Islet of Langerhans (tissue), 1 donor: Measurements from ENCODE around the gene LCE2C.

Experiments used
- FAIRE-seq: peaks from one replicate; lab custom pipeline; 2011; peaks lifted over from hg19 to GRCh38; lab: Jason Lieb, UNC

Gene LCE2C

DNA sequence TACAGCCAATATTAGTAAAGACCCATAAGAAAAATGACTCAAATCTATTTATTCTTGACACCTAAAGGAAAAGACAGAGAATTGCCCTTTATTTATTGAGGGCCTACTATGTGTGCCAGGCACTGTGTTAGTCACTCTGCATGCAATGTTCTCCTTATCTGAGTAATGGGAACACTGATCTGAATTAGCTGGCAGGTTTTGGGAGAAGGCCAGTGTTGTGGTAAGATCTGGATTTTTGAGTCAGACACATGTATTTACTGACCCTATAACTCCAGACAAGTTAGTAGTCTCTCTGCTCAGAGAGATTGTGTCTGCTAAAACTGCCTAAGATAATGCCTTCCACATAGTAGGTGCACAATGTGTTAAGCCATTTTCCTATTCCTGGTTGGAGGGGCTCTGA is 50.2 kb downstream of the LCE2C start:
- FAIRE-seq, result no peak
